IPS-18c (cell line): Measurements from ENCODE around the gene NHP2.
A peak's percentile ranks its signal among the peaks of the same experiment; 100 is the strongest.
"Not testable (repeated sequence)": the region's sequence is repeated elsewhere in the genome, so short reads cannot be mapped to it uniquely, and the experiment has no call there.

Experiments used
- H3K4me3 ChIP-seq: 2 replicates; pipeline ENCODE4 v1.7.0; 2013; ENCODE audit warnings: low read depth, mild to moderate bottlenecking, low read length, moderate library complexity; ENCODE audit not compliant: insufficient read depth
- H3K9me3 ChIP-seq: one replicate; pipeline ENCODE4 v1.6.1; 2013; ENCODE audit warnings: mild to moderate bottlenecking, low read length, moderate library complexity; ENCODE audit not compliant: control insufficient read depth, insufficient read depth

Gene NHP2

GRCh38 chr5:178153530-178154340 is at the start of gene NHP2:
Gene NHP2 (minus strand): TSS chr5:178153885. CDS start chr5:178153817, 68 bp downstream.
- H3K4me3 ChIP-seq = peak within 1 kb of the TSS; percentile 74
- H3K9me3 ChIP-seq = no peaks in the 10 kb centered on the region

DNA sequence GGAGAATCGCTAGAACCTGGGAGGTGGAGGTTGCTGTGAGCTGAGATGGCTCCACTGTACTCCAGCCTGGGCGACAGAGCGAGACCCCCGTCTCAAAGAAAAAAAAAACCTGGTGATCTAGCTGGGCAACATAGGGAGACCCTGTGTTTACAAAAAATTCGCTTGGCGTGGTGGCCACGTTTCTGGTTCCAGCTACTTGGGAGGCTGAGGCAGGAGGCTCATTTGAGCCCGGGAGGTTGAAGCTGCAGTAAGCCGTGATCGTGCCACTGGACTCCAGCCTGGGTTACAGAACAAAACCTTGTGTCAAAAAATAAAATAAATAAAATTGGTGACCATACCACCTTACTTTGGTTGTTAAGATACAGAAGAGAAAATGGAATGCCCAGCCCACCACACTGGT is 48.9 kb upstream of the NHP2 start:
- Histone ChIP-seq H3K9me3 (no peaks in the 10 kb centered on the region), H3K4me3 (no peak overlapping the region)

GRCh38 chr5:178201927-178202235 is 48.2 kb upstream of the NHP2 start:
- no peak overlapping the region for H3K4me3 ChIP-seq
- no peaks in the 10 kb centered on the region for H3K9me3 ChIP-seq

DNA sequence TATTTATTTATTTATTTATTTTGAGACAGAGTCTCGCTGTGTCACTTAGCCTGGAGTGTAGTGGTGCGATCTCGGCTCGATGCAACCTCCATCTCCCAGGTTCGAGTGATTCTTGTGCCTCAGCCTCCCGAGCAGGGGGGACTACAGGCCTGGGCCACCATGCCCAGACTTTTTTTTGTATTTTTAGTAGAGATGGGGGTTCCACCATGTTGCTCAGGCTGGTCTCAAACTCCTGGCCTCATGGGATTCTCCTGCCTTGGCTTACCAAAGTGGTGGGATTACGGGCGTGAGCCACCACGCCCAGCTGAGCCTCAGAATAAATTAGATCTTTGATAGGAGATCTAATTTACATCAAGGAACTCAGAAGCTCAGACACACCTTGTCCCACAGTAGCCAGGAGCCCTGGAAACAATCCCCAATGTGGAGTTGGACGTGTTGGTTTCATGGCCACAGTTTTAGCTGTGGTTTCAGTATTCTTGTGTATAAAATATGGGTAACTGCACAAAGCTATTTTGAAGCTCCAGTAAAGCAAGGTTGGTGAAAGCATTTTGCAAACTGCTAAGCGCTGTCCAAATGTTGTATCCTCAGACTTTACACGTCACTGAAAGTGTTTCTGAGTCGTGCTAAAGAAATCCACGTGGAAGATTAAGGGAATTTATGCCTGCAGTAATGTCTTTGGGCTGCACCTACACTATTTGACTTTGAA is 47.7 kb upstream of the NHP2 start:
- H3K4me3 ChIP-seq = no peak overlapping the region
- no peaks in the 10 kb centered on the region for H3K9me3 ChIP-seq

DNA sequence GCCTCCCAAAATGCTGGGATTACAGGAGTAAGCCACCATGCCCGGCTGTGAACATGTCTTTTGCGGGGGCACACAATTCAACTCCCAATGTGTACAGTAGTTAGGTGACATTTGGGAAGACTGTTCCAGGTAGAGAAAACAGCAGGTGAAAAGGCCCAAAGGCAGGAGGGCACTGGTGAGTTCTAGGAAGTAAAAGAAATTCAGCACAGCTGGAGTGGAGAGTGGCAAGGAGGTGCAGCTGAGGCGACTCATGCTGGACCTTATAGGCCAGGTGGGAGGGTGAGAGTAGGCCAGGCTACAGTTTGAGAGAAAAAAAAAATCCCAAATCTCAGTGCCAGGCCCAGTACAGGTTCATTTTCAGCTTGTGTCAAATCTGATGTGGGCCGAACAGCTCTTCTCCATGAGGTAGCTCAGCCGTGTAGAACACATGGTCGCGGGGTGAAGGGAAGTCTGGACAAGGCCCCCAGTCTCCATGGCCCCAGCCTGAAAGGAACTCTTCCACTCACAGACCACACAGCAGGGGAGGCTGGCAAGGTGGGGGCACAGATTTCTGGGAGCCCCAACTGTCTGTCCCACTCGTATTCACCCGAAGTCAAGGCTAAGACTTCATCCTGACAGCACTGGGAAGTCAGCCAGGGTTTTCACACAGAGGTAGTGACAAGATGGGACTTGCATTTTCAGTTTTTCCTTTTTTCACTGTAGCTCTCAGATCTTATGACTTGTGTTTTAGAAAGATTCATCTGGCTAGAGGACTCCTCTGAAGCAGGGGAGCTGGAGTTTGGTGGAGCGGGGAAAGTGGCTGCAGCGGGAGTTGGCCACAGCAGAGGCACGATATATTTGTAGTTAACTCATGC is 46.1 kb upstream of the NHP2 start:
- Histone ChIP-seq H3K4me3 (no peak overlapping the region), H3K9me3 (no peaks in the 10 kb centered on the region)

- Histone ChIP-seq H3K4me3 (no peak overlapping the region), H3K9me3 (no peaks in the 10 kb centered on the region)
These were observed 45.0 kb upstream of the NHP2 start for GRCh38 chr5:178198706-178199105.

GRCh38 chr5:178198151-178198550 is 44.5 kb upstream of the NHP2 start:
- H3K9me3 ChIP-seq = not testable (repeated sequence)

DNA sequence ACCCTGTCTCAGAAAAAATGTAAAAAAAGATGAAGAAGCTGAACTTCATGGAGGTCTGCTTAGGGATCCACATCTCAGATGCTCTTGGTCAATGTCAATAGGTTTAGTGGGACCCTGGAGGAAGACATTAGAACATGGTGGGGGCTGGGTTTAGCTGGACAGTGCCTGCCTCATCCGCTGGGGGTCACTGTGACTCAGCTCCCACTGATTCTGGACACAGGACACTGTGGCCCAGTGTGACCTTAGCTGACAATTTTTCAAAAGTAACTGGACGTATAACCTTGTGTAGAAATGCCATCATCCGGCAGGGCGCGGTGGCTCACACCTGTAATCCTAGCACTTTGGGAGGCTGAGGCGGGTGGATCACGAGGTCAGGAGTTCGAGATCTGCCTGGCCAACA is 43.3 kb upstream of the NHP2 start:
- Histone ChIP-seq H3K4me3 (no peak overlapping the region), H3K9me3 (peaks cover 4% of the 10 kb centered on the region)

More at GRCh38 chr5:178198151-178198550, 44.5 kb upstream of the NHP2 start:
- not testable (repeated sequence) for H3K4me3 ChIP-seq

GRCh38 chr5:178196281-178196812 is 42.7 kb upstream of the NHP2 start:
- peaks cover 4% of the 10 kb centered on the region for H3K9me3 ChIP-seq
- no peak overlapping the region for H3K4me3 ChIP-seq

DNA sequence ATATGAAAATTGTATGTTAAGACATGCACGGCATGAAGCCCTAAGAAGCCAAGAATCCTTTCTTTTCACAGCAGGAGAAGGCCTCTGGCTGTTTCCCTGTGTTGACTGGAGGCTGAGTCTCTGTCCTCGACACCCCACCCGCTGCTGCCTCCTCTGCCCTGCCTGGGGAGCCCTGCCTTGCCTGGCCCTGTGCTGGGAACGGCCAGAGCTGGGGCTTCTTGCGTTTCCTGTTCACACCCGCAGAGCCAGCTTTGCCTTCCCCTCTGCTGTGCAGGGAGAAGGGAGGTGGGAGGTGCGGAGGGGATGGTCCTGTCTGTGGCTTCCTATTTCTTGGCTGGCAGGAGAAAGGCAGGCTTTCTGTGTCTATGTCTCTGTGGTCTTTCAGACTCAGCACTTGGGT is 40.3 kb upstream of the NHP2 start:
- Histone ChIP-seq H3K9me3 (peaks cover 4% of the 10 kb centered on the region), H3K4me3 (no peak overlapping the region)

GRCh38 chr5:178193251-178193809 is 39.6 kb upstream of the NHP2 start:
- peaks cover 4% of the 10 kb centered on the region for H3K9me3 ChIP-seq
- no peak overlapping the region for H3K4me3 ChIP-seq

DNA sequence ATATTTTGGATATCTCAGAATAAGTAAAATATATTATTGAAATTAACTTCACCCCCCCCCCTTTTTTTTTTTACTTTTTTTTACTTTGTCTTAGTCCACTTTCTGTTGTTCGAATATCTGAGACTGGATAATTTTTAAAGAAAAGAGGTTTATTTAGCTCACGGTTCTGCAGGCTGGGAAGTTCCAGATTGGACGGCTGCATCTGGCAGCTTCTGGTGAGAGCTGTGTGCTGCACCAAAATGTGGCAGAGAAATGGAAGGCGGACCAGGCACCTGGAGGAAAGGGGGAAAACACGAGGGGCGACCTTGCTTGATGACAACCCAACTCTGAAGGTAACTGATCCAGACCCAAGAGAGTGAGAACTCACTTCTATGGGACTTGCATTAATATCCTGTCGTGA is 39.1 kb upstream of the NHP2 start:
- H3K9me3 ChIP-seq = peaks cover 4% of the 10 kb centered on the region
- H3K4me3 ChIP-seq = no peak overlapping the region

GRCh38 chr5:178192244-178192643 is 38.6 kb upstream of the NHP2 start:
- Histone ChIP-seq H3K4me3 (no peak overlapping the region), H3K9me3 (peaks cover 4% of the 10 kb centered on the region)

GRCh38 chr5:178191661-178192060 is 38.0 kb upstream of the NHP2 start:
- Histone ChIP-seq H3K4me3 (no peak overlapping the region), H3K9me3 (peaks cover 4% of the 10 kb centered on the region)

- Histone ChIP-seq H3K4me3 (no peak overlapping the region), H3K9me3 (peaks cover 4% of the 10 kb centered on the region)
These were observed 35.7 kb upstream of the NHP2 start for GRCh38 chr5:178189433-178189832.

DNA sequence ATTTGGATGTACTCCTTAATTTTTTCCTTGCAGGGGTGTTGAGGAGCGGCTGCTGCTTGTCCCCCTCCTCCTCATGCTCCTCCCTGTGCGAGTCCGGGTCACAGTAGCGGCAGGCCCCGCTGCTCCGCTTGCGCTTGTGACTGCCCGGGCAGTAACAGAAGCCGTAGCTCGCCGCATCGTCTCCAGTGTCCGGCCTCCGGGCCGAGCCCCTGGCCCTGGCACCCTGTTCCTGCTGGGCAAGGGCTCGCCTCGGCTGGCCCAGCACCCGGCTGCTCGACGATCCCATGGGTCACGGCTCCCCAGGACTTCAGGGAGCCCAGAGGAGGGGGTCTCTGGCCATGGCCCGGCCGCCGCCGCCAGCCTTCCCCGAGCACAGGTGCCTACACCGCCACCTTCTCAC is 33.3 kb upstream of the NHP2 start, which contains the start of gene GMCL2:
GMCL2 (minus strand) TSS at position 358 of the 400 bp plus-strand sequence; CDS start at position 286, 72 bp downstream.
- no peaks in the 10 kb centered on the region for H3K9me3 ChIP-seq

GRCh38 chr5:178186427-178186826 is 32.7 kb upstream of the NHP2 start:
- no peak overlapping the region for H3K4me3 ChIP-seq

More for the DNA sequence above, 33.3 kb upstream of the NHP2 start, which contains the start of gene GMCL2:
- no peak within 1 kb of the TSS for H3K4me3 ChIP-seq

More at GRCh38 chr5:178186427-178186826, 32.7 kb upstream of the NHP2 start:
- H3K9me3 ChIP-seq = no peaks in the 10 kb centered on the region
